Activated T-cell treated with anti-CD3 and anti-CD28 coated beads for 1 hour (primary cell): Measurements from ENCODE around the gene TMCC3.
"Not testable (repeated sequence)": the region's sequence is repeated elsewhere in the genome, so short reads cannot be mapped to it uniquely, and the experiment has no call there.

Source experiments
- DNase-seq: peaks from one replicate; pipeline ENCODE4 v3.0.0-alpha.2; 2020; ENCODE audit warnings: low read depth

Gene TMCC3

GRCh38 chr12:94599189-94599588 is 51.2 kb downstream of the TMCC3 start:
- no peak for DNase-seq

- no peak for DNase-seq
Observed at GRCh38 chr12:94597268-94597667, 53.1 kb downstream of the TMCC3 start.

- DNase-seq, result no peak
Observed at GRCh38 chr12:94596596-94596995, 53.8 kb downstream of the TMCC3 start.

- DNase-seq, result no peak
Observed at GRCh38 chr12:94595152-94595551, 55.2 kb downstream of the TMCC3 start.

GRCh38 chr12:94594443-94594825 is 55.9 kb downstream of the TMCC3 start:
- DNase-seq, result no peak

- DNase-seq, result no peak
Observed at GRCh38 chr12:94593822-94594442, 56.4 kb downstream of the TMCC3 start.

- DNase-seq, result not testable (repeated sequence)
Observed at GRCh38 chr12:94592723-94593122, 57.6 kb downstream of the TMCC3 start.

GRCh38 chr12:94592080-94592479 is 58.3 kb downstream of the TMCC3 start:
- no peak for DNase-seq

- DNase-seq, result no peak
Observed at GRCh38 chr12:94590428-94590827, 59.9 kb downstream of the TMCC3 start.

GRCh38 chr12:94589591-94590001 is 60.8 kb downstream of the TMCC3 start:
- DNase-seq, result no peak

- DNase-seq, result no peak
Observed at GRCh38 chr12:94588346-94588745, 62.0 kb downstream of the TMCC3 start.

- no peak for DNase-seq
Observed at GRCh38 chr12:94587266-94588241, 62.8 kb downstream of the TMCC3 start.

GRCh38 chr12:94586589-94587259 is 63.6 kb downstream of the TMCC3 start:
- no peak for DNase-seq

GRCh38 chr12:94585626-94586025 is 64.7 kb downstream of the TMCC3 start:
- no peak for DNase-seq

- DNase-seq, result no peak
Observed at GRCh38 chr12:94584377-94584776, 66.0 kb downstream of the TMCC3 start.

- DNase-seq, result no peak
Observed at GRCh38 chr12:94582591-94582990, 67.8 kb downstream of the TMCC3 start.

GRCh38 chr12:94575645-94576403 is 74.5 kb downstream of the TMCC3 start:
- DNase-seq, result no peak

- DNase-seq, result no peak
Observed at GRCh38 chr12:94575024-94575423, 75.3 kb downstream of the TMCC3 start.

- DNase-seq, result no peak
Observed at GRCh38 chr12:94571556-94571955, 78.8 kb downstream of the TMCC3 start.

GRCh38 chr12:94570161-94570560 is 80.2 kb downstream of the TMCC3 start:
- DNase-seq, result no peak

- no peak for DNase-seq
Observed at GRCh38 chr12:94567761-94568160, 82.6 kb downstream of the TMCC3 start.

- no peak for DNase-seq
Observed at GRCh38 chr12:94566345-94566744, 84.0 kb downstream of the TMCC3 start.
